GM18951 (cell line): ENCODE measurements around the gene FAF1.
"Not testable (repeated sequence)": the region's sequence is repeated elsewhere in the genome, so short reads cannot be mapped to it uniquely, and the experiment has no call there.

Experiments used
- POLR2A ChIP-seq: IDR thresholded peaks from 4 replicates; pipeline ENCODE4 v1.6.1; 2011; ENCODE audit warnings: mild to moderate bottlenecking; ENCODE audit not compliant: insufficient read length, insufficient read depth; ENCODE audit errors: extremely low read depth
- in situ Hi-C: fragments of 300-500 bp; cut with MboI; formaldehyde crosslinking; loops from one replicate; pipeline ENCODE4 v1.12.0; 2022; ENCODE audit warnings: low sequenced_read_pairs, mixed read lengths, inconsistent platforms; ENCODE audit not compliant: unreplicated experiment

FAF1 gene

GRCh38 chr1:50920409-50920808, 39.7 kb downstream of the FAF1 start:
- TF ChIP-seq POLR2A: no peak
- in situ Hi-C loops: no loop called here

GRCh38 chr1:50917138-50918137, 42.6 kb downstream of the FAF1 start:
- in situ Hi-C loops: no loop called here
- no peak for TF ChIP-seq POLR2A

- no peak for TF ChIP-seq POLR2A
- in situ Hi-C loops: no loop called here
Observed at GRCh38 chr1:50915621-50916020, 44.4 kb downstream of the FAF1 start.

- in situ Hi-C loops: no loop called here
- TF ChIP-seq POLR2A: no peak
Observed at GRCh38 chr1:50913954-50914353, 46.1 kb downstream of the FAF1 start.

- in situ Hi-C loops: not testable (repeated sequence)
Observed at GRCh38 chr1:50910356-50910755, 49.7 kb downstream of the FAF1 start.

GRCh38 chr1:50907610-50908009, 52.5 kb downstream of the FAF1 start:
- in situ Hi-C loops: not testable (repeated sequence)

- in situ Hi-C loops: not testable (repeated sequence)
Observed at GRCh38 chr1:50906050-50906449, 54.0 kb downstream of the FAF1 start.

GRCh38 chr1:50902419-50902818, 57.6 kb downstream of the FAF1 start:
- in situ Hi-C loops: no loop called here
- TF ChIP-seq POLR2A: no peak

GRCh38 chr1:50901872-50902271, 58.2 kb downstream of the FAF1 start:
- in situ Hi-C loops: no loop called here
- TF ChIP-seq POLR2A: no peak

GRCh38 chr1:50898773-50899172, 61.3 kb downstream of the FAF1 start:
- in situ Hi-C loops: no loop called here

GRCh38 chr1:50894340-50894739, 65.7 kb downstream of the FAF1 start:
- TF ChIP-seq POLR2A: no peak
- in situ Hi-C loops: no loop called here

More at GRCh38 chr1:50898773-50899172, 61.3 kb downstream of the FAF1 start:
- no peak for TF ChIP-seq POLR2A

GRCh38 chr1:50893466-50893865, 66.6 kb downstream of the FAF1 start:
- no peak for TF ChIP-seq POLR2A
- in situ Hi-C loops: no loop called here

GRCh38 chr1:50887555-50887954, 72.5 kb downstream of the FAF1 start:
- in situ Hi-C loops: not testable (repeated sequence)

- in situ Hi-C loops: no loop called here
- no peak for TF ChIP-seq POLR2A
Observed at GRCh38 chr1:50880373-50880772, 79.7 kb downstream of the FAF1 start.

- in situ Hi-C loops: no loop called here
- TF ChIP-seq POLR2A: no peak
Observed at GRCh38 chr1:50879137-50879536, 80.9 kb downstream of the FAF1 start.
